IMR-90 (cell line): ENCODE results near the gene SUGCT. TPM values are rescaled to one million over a fixed set of nuclear protein-coding genes. Genes with fewer than 3 reads are reported as not detected.

Source experiments
- ATAC-seq: fragments of 200-7000 bp; cut with Tn5 transposase; 2 replicates; pipeline ENCODE4 v1.9.1; 2020; ENCODE audit warnings: low read depth, mild to moderate bottlenecking, moderate library complexity
- BruUV-seq: library from RNA; stranded (reverse); fragments of 400-500 nt; replicated peaks from 2 replicates; lab custom pipeline; 2021; lab: Mats Ljungman, UMichigan
- CTCF ChIA-PET: fragments of 300-600 bp; formaldehyde crosslinking; extraction: SDS; loops from one replicate; lab custom pipeline; 2021; ENCODE audit warnings: antibody characterized with exemption; lab: Yijun Ruan, JAX
- POLR2A ChIA-PET: fragments of 300-600 bp; sonication (Branson Sonifier 250); formaldehyde crosslinking; loops from one replicate; lab custom pipeline; 2022; ENCODE audit warnings: antibody characterized with exemption; ENCODE audit not compliant: unreplicated experiment; lab: Charles Lee
- DNase-seq: peaks from one replicate; pipeline ENCODE4 v3.0.0; 2013
- H2AFZ ChIP-seq: replicated peaks from 2 replicates; pipeline ENCODE3; 2013; ENCODE audit warnings: low read length, mild to moderate bottlenecking; ENCODE audit not compliant: poor library complexity
- H2AK5ac ChIP-seq: 2 replicates; pipeline ENCODE4 v1.6.1; 2013; ENCODE audit warnings: low read depth, low read length, inconsistent platforms
- H2AK9ac ChIP-seq: replicated peaks from 2 replicates; pipeline ENCODE3; 2013; ENCODE audit warnings: mild to moderate bottlenecking, low read depth, low read length, moderate library complexity; ENCODE audit not compliant: poor library complexity
- H2BK120ac ChIP-seq: 2 replicates; pipeline ENCODE4 v1.6.1; 2013; ENCODE audit warnings: low read depth, low read length, inconsistent platforms
- H2BK15ac ChIP-seq: 3 replicates; pipeline ENCODE4 v1.6.1; 2013; ENCODE audit warnings: low read depth, low read length, inconsistent platforms
- H2BK20ac ChIP-seq: 2 replicates; pipeline ENCODE4 v1.6.1; 2013; ENCODE audit warnings: low read depth, mild to moderate bottlenecking, inconsistent platforms, low read length, moderate library complexity
- H2BK5ac ChIP-seq: 2 replicates; pipeline ENCODE4 v1.6.1; 2013; ENCODE audit warnings: mild to moderate bottlenecking, low read depth, low read length, inconsistent platforms; ENCODE audit not compliant: poor library complexity, severe bottlenecking
- H3K14ac ChIP-seq: replicated peaks from 2 replicates; pipeline ENCODE4 v1.6.1; 2013; ENCODE audit warnings: low read depth, low read length, inconsistent platforms
- H3K18ac ChIP-seq: 2 replicates; pipeline ENCODE4 v1.6.1; 2013; ENCODE audit warnings: low read depth, low read length, control low read depth
- H3K23ac ChIP-seq: 2 replicates; pipeline ENCODE4 v1.6.1; 2013; ENCODE audit warnings: low read depth, low read length, inconsistent platforms
- H3K27ac ChIP-seq: 2 replicates; pipeline ENCODE4 v1.5.1; 2013; ENCODE audit warnings: mild to moderate bottlenecking, control low read depth, low read length; ENCODE audit not compliant: insufficient read depth
- H3K27me3 ChIP-seq: 2 replicates; pipeline ENCODE4 v1.6.1; 2013; ENCODE audit warnings: low read length; ENCODE audit not compliant: control insufficient read depth, insufficient read depth
- H3K36me3 ChIP-seq: 2 replicates; pipeline ENCODE4 v1.6.1; 2013; ENCODE audit warnings: low read length, mixed read lengths; ENCODE audit not compliant: control insufficient read depth, insufficient read depth
- H3K4ac ChIP-seq: 2 replicates; pipeline ENCODE4 v1.6.1; 2013; ENCODE audit warnings: low read depth, low read length, inconsistent platforms
- H3K4me1 ChIP-seq: 2 replicates; pipeline ENCODE4 v1.6.1; 2013; ENCODE audit warnings: low read length, mixed read lengths; ENCODE audit not compliant: control insufficient read depth, insufficient read depth
- H3K4me2 ChIP-seq: 2 replicates; pipeline ENCODE4 v1.6.1; 2013; ENCODE audit warnings: low read depth, mild to moderate bottlenecking, control low read depth, low read length, moderate library complexity
- H3K4me3 ChIP-seq: 2 replicates; pipeline ENCODE4 v1.5.1; 2013; ENCODE audit warnings: low read depth, mild to moderate bottlenecking, control low read depth, low read length, moderate library complexity; ENCODE audit not compliant: insufficient read depth
- H3K56ac ChIP-seq: 2 replicates; pipeline ENCODE4 v1.6.1; 2013; ENCODE audit warnings: low read length, inconsistent platforms; ENCODE audit not compliant: insufficient read depth; ENCODE audit errors: extremely low read depth
- H3K79me1 ChIP-seq, 2 experiments: 2 replicates each; pipeline ENCODE4 v1.6.1; 2013; ENCODE audit warnings: low read length in 2 of 2, inconsistent platforms in 1 of 2, low read depth in 1 of 2
- H3K9ac ChIP-seq: 2 replicates; pipeline ENCODE4 v1.6.1; 2013; ENCODE audit warnings: low read depth, low read length, control low read depth
- H3K9me1 ChIP-seq: 2 replicates; pipeline ENCODE4 v1.6.1; 2013; ENCODE audit warnings: low read length, inconsistent platforms; ENCODE audit not compliant: insufficient read depth
- H3K9me3 ChIP-seq: 2 replicates; pipeline ENCODE4 v1.6.1; 2013; ENCODE audit warnings: low read length; ENCODE audit not compliant: control insufficient read depth, insufficient read depth
- H4K20me1 ChIP-seq: 2 replicates; pipeline ENCODE4 v1.6.1; 2013; ENCODE audit warnings: low read length, inconsistent platforms; ENCODE audit not compliant: insufficient read depth
- H4K5ac ChIP-seq: 2 replicates; pipeline ENCODE4 v1.6.1; 2013; ENCODE audit warnings: mild to moderate bottlenecking, low read depth, low read length, control low read depth
- H4K8ac ChIP-seq, 2 experiments: 2 replicates each; pipeline ENCODE4 v1.6.1; 2013; ENCODE audit warnings: low read depth in 2 of 2, low read length in 2 of 2, control low read depth in 1 of 2, inconsistent platforms in 1 of 2
- H4K91ac ChIP-seq: 2 replicates; pipeline ENCODE4 v1.6.1; 2013; ENCODE audit warnings: low read depth, low read length, inconsistent platforms; ENCODE audit not compliant: insufficient read depth
- MAZ ChIP-seq: IDR thresholded peaks from 2 replicates; pipeline ENCODE4 v1.6.1; 2012; ENCODE audit warnings: low read depth, mild to moderate bottlenecking, low read length, improper control_type of control experiment, moderate library complexity, borderline replicate concordance
- RCOR1 ChIP-seq: IDR thresholded peaks from 2 replicates; pipeline ENCODE4 v1.6.1; 2012; ENCODE audit warnings: mild to moderate bottlenecking, low read length, improper control_type of control experiment; ENCODE audit not compliant: insufficient replicate concordance
- WGBS, 2 experiments: methylation state at CpG; one replicate each; pipeline versions ENCODE4 v1.1.5 to v1.1.7; 2013; ENCODE audit warnings: missing lambda C conversion rate in 2 of 2; ENCODE audit not compliant: insufficient read length in 1 of 2; ENCODE audit errors: extremely low coverage in 2 of 2; 5-methylcytosine and 5-hydroxymethylcytosine counted together
- dilution Hi-C: fragments of 300-500 bp; cut with HindIII; formaldehyde crosslinking; loops from one replicate; pipeline ENCODE4 v1.14.3; 2018; ENCODE audit warnings: low sequenced_read_pairs; ENCODE audit not compliant: unreplicated experiment
- in situ Hi-C: fragments of 300-500 bp; cut with MboI; formaldehyde crosslinking; loops from 3 replicates; pipeline ENCODE4 v1.14.3; 2019; ENCODE audit warnings: low sequenced_read_pairs, inconsistent platforms, mixed read lengths
- intact Hi-C: fragments of 100-400 bp; cut with micrococcal nuclease; formaldehyde crosslinking; loops from 2 replicates; pipeline ENCODE4 v1.10.0; 2022
- polyA plus RNA-seq, 3 experiments: library from polyadenylated mRNA; depleted of rRNA; stranded (reverse); fragments of >200 nt; gene quantifications; 2 replicates each; pipeline ENCODE4 v1.2.3, GENCODE V29; 2012; ENCODE audit warnings: low replicate concordance in 1 of 3
- total RNA-seq: library from RNA; depleted of rRNA; stranded (reverse); fragments of >200 nt; gene quantifications from 2 replicates; pipeline ENCODE4 v1.2.3, GENCODE V29; 2012
- TF ChIP-seq, protein P1 (sequence below): fragments of 150-350 bp; IDR thresholded peaks from 2 replicates; pipeline ENCODE4 v1.6.1; 2016; ENCODE audit warnings: low read depth, mild to moderate bottlenecking, low read length, moderate library complexity, borderline replicate concordance

SUGCT gene
- total and polyA plus RNA-seq, 2 of the 4 experiments (the other 2 are of a cell fraction), result 5.9 to 8.3 TPM

DNA sequence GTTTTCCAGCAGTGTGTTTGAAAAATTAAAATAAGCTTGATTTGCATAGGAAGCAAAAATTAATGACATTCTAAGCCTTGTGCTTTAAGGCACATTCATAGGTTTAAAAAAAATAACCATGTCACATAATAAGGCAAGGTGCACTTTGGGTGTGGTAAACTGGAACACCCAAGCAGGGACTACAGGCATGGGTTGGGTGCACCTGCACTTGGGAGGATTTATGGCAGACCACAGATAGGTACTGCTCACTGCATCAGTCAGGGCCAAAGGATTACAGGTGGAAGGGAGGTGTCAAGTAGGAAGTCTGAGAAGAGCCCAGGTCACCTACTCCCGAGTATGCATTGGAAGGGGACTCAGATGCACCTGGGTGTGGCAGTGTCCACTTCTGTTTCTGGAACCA lies 753.7 kb downstream of the SUGCT start:
- Histone ChIP-seq H2BK15ac (no peak overlapping the region), H3K4ac (no peak overlapping the region), H3K36me3 (no peaks in the 10 kb centered on the region), H3K4me1 (peaks cover 4% of the 10 kb centered on the region; the same call in 1 of the 2 replicates), H2AFZ (no peak overlapping the region), H3K18ac (no peak overlapping the region), H3K14ac (no peak overlapping the region), H3K79me1 (no peaks in the 10 kb centered on the region), H3K9me1 (peaks cover 2% of the 10 kb centered on the region; the same call in 1 of the 2 replicates), H3K4me2 (no peak overlapping the region), H3K9ac (no peak overlapping the region), H3K27me3 (no peaks in the 10 kb centered on the region), H2BK5ac (no peak overlapping the region), H3K23ac (no peak overlapping the region; the same call in 1 of the 2 replicates), H4K5ac (no peak overlapping the region), H4K91ac (no peak overlapping the region), H3K27ac (no peak overlapping the region), H3K9me3 (peaks cover 3% of the 10 kb centered on the region; the same call in 1 of the 2 replicates), H3K56ac (no peak overlapping the region), H2BK120ac (no peak overlapping the region), H2BK20ac (no peak overlapping the region), H2AK5ac (no peak overlapping the region), H4K20me1 (no peaks in the 10 kb centered on the region), H4K8ac (no peak overlapping the region), H3K4me3 (no peak overlapping the region), H2AK9ac (no peak overlapping the region)
- WGBS, 2 experiments, result no CpG with 5 or more reads among the region's 1 CpG
- DNase-seq, result no peak
- ChIA-PET CTCF (interaction anchor here (0.6 kb wide), 2 partner anchors 19 to 50 kb away, joined by 3 to 5 read pairs; no protein-coding TSS in a partner anchor), POLR2A (no interaction called here)
- BruUV-seq, result no TSS peak
- no peak for ATAC-seq
- dilution Hi-C loops, result no loop called here
- in situ Hi-C loops, result no loop called here
- intact Hi-C loops, result no loop called here
- no peak for TF ChIP-seq RCOR1
- TF ChIP-seq, protein P1, sequence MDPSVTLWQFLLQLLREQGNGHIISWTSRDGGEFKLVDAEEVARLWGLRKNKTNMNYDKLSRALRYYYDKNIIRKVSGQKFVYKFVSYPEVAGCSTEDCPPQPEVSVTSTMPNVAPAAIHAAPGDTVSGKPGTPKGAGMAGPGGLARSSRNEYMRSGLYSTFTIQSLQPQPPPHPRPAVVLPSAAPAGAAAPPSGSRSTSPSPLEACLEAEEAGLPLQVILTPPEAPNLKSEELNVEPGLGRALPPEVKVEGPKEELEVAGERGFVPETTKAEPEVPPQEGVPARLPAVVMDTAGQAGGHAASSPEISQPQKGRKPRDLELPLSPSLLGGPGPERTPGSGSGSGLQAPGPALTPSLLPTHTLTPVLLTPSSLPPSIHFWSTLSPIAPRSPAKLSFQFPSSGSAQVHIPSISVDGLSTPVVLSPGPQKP, result no peak
- no peak for TF ChIP-seq MAZ
